ENCODE results near the gene CRYZ.

CRYZ gene

DNA sequence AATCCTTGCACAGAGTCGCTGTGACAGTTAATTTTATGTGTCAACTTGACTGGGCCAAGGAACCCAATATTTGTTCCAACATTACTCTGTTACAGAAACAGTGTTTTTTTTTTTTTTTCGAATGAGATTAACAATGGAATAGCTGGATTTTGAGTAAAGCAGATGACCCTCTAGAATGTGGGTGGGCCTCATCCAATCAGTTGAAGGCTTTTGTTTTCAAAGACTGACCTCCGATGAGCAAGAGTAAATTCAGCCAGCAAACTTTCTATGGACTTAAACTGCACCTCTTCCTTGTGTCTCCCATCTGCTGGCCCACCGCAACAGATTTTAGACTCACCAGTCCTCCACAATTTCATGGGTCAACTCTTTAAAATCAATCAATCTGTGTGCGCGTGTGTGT is 17.0 kb downstream of the CRYZ start:
- in situ Hi-C loops (cut with MboI; ENCODE audit: low pct_unique_long_range_greater_than_20kb, low sequenced_read_pairs, unreplicated experiment) = no loop called here
- TF ChIP-seq CTCF (IDR thresholded peaks at IDR 0.05; ENCODE audit: extremely low read depth, insufficient read depth, missing control alignments) = no peak
- DNase-seq (ENCODE audit: low spot score) = no peak

- DNase-seq (ENCODE audit: low spot score) = no peak
- in situ Hi-C loops (cut with MboI; ENCODE audit: low pct_unique_long_range_greater_than_20kb, low sequenced_read_pairs, unreplicated experiment) = no loop called here
- no peak for TF ChIP-seq CTCF (IDR thresholded peaks at IDR 0.05; ENCODE audit: extremely low read depth, insufficient read depth, missing control alignments)
These were observed 17.7 kb downstream of the CRYZ start for GRCh38 chr1:74715236-74715502.

DNA sequence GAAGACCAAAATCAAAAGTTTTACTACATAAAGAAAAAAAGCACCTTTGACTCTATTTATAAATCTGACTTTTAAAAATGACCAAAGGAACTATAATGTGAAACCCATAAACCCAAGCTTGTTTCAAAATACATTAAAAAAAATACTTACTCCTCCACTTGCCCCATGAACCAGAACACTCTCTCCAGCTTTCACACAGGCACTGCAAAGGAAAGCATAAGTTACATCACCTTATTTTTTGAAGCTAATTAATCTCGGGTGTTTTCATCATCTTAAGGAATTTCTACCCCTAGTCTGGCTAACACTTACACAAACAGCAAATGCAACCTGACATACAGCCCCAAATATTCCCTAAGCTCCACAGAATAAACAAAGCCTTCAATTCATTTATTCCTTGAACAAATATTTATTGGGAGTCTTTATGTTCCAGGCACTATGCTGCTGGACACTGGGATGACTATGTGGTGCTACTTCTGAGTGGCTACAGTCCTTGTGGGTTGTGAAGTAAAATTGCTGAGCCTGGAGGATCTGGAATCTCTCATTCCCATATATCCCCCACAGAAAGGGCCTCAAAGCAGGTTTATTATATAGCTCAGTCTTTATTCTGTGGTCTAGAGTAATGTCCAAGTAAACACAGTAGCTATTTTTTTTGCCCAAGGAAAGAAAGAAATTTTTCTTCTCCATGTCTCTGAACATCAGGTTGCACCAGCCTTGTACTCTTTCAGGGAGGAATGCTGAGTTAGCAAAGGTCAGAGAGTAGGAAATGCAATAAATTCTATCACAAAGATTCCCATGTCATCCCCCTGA is 18.2 kb downstream of the CRYZ start:
- DNase-seq (ENCODE audit: low spot score) = peak; percentile 31
- in situ Hi-C loops (cut with MboI; ENCODE audit: low pct_unique_long_range_greater_than_20kb, low sequenced_read_pairs, unreplicated experiment) = no loop called here
- TF ChIP-seq CTCF (IDR thresholded peaks at IDR 0.05; ENCODE audit: extremely low read depth, insufficient read depth, missing control alignments) = no peak

GRCh38 chr1:74713849-74714248 is 19.0 kb downstream of the CRYZ start:
- in situ Hi-C loops (cut with MboI; ENCODE audit: low pct_unique_long_range_greater_than_20kb, low sequenced_read_pairs, unreplicated experiment) = no loop called here
- no peak for DNase-seq (ENCODE audit: low spot score)
- TF ChIP-seq CTCF (IDR thresholded peaks at IDR 0.05; ENCODE audit: extremely low read depth, insufficient read depth, missing control alignments) = no peak

GRCh38 chr1:74712881-74713280 is 20.0 kb downstream of the CRYZ start:
- TF ChIP-seq CTCF (IDR thresholded peaks at IDR 0.05; ENCODE audit: extremely low read depth, insufficient read depth, missing control alignments) = no peak
- in situ Hi-C loops (cut with MboI; ENCODE audit: low pct_unique_long_range_greater_than_20kb, low sequenced_read_pairs, unreplicated experiment) = no loop called here
- no peak for DNase-seq (ENCODE audit: low spot score)

- TF ChIP-seq CTCF (IDR thresholded peaks at IDR 0.05; ENCODE audit: extremely low read depth, insufficient read depth, missing control alignments) = no peak
These were observed 29.3 kb downstream of the CRYZ start for GRCh38 chr1:74703386-74704182.

More at GRCh38 chr1:74703386-74704182, 29.3 kb downstream of the CRYZ start:
- no peak for DNase-seq (ENCODE audit: low spot score)
- in situ Hi-C loops (cut with MboI; ENCODE audit: low pct_unique_long_range_greater_than_20kb, low sequenced_read_pairs, unreplicated experiment) = no loop called here
